OCI-LY3 (cell line): ENCODE results near the gene CDH4.

ENCODE experiments used
- CTCF ChIP-seq: fragments of 200-600, 300-600 bp; sonication (generic); IDR thresholded peaks from 2 replicates; pipeline ENCODE4 v1.5.1; 2014; ENCODE audit warnings: antibody characterized with exemption, low read length, low read depth
- EZH2phosphoT487 ChIP-seq: fragments of 200-600 bp; shearing (Covaris generic); IDR thresholded peaks from 2 replicates; pipeline ENCODE4 v1.6.1; 2018; ENCODE audit warnings: antibody characterized with exemption, mixed run types, low read depth

DNA sequence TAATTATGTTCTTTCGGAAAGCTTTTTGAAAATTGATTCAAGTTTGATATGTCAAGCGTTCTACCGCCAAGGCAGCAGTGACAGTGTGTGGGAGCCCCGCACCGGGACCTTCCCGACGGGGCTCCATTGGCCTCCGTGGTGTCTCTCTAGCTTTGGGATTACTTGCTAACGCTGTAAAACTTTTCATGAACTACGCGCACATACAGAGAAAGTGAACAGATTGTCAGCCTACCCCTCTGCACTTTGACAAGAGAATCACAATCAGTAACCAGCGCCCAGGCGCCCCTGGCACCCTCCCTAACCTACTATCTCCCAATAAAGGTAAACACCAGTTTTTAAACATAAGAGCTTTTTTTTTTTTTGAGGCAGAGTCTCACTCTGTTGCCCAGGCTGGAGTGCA is 274.8 kb downstream of the CDH4 start:
- TF ChIP-seq CTCF = no peak
- TF ChIP-seq EZH2phosphoT487 = no peak
